ENCODE results near the gene CTDSP1. TPM values are rescaled to one million over a fixed set of nuclear protein-coding genes. Genes with fewer than 3 reads are reported as not detected.
A peak's percentile ranks its signal among the peaks of the same experiment; 100 is the strongest.

Gene CTDSP1
- polyA plus RNA-seq, 3 donors, result 46.4 to 258 (median 49.9) TPM

- peaks cover 0 to 4% of the 10 kb centered on the region in 2 donors for H3K9me3 ChIP-seq (replicated peaks in 1 of 2; ENCODE audit: control insufficient read depth in 1 of 2, insufficient read depth in 1 of 2, low read length in 2 of 2)
- peaks cover 95 to 97% of the 10 kb centered on the region in 2 donors for H3K4me1 ChIP-seq (ENCODE audit: control insufficient read depth in 1 of 2, insufficient read depth in 2 of 2, low read length in 2 of 2)
- no peak overlapping the region for H2AFZ ChIP-seq (ENCODE audit: insufficient read depth, low read depth, low read length, poor library complexity, severe bottlenecking)
- DNase-seq, result peak; percentile 94 to 98 (median 97)
- TF ChIP-seq CTCF (IDR thresholded peaks at IDR 0.05), result no peak
- Mint-ChIP-seq H3K9me3 (peaks cover 0 to 11% (median 4%) of the 10 kb centered on the region in 7 donors), H3K4me3 (peak overlapping the region; percentile 89 to 93), H3K27ac (peak overlapping the region; percentile 100), H3K4me1 (peaks cover 86% of the 10 kb centered on the region), H3K27me3 (ENCODE audit: low read depth in 3 of 3) (peaks cover 0 to 1% (median 0%) of the 10 kb centered on the region in 3 donors), H3K36me3 (peaks cover 2 to 12% of the 10 kb centered on the region in 2 donors)
- H3K27ac ChIP-seq (ENCODE audit: low read depth in 1 of 2, low read length in 2 of 2), result peak overlapping the region; percentile 94 to 99
- no peaks in the 10 kb centered on the region for H3K27me3 ChIP-seq (ENCODE audit: control insufficient read depth in 2 of 2, insufficient read depth in 2 of 2, low read length in 2 of 2)
- H4K20me1 ChIP-seq (ENCODE audit: insufficient read depth, low read length), result no peaks in the 10 kb centered on the region
- H3K9ac ChIP-seq (ENCODE audit: insufficient read depth, low read length, poor library complexity, severe bottlenecking), result peak overlapping the region; percentile 92
- no peaks in the 10 kb centered on the region for H3K36me3 ChIP-seq (replicated peaks in 1 of 2; ENCODE audit: control insufficient read depth in 1 of 2, insufficient read depth in 2 of 2, low read length in 2 of 2)
- WGBS (ENCODE audit: insufficient coverage), result under 1% methylated on average over 57 of the region's 60 CpGs
- peaks cover 22% of the 10 kb centered on the region for H3K79me2 ChIP-seq (ENCODE audit: insufficient read depth, low read length)
- intact Hi-C loops (cut with micrococcal nuclease), result loop anchor here in 1 of 2 donors (2.0 kb wide), 1 partner anchor 15 kb away; the partner anchor contains the start of gene SLC11A1
- peak overlapping the region; percentile 90 for H3K4me2 ChIP-seq (replicated peaks; ENCODE audit: extremely low read depth, low read length, poor library complexity, severe bottlenecking)
- peak overlapping the region; percentile 44 to 71 (median 60) for H3K4me3 ChIP-seq (replicated peaks in 1 of 3; ENCODE audit: low read depth in 2 of 3, low read length in 3 of 3)
Measured at GRCh38 chr2:218367415-218368149, 32.1 kb upstream of the CTDSP1 start.

DNA sequence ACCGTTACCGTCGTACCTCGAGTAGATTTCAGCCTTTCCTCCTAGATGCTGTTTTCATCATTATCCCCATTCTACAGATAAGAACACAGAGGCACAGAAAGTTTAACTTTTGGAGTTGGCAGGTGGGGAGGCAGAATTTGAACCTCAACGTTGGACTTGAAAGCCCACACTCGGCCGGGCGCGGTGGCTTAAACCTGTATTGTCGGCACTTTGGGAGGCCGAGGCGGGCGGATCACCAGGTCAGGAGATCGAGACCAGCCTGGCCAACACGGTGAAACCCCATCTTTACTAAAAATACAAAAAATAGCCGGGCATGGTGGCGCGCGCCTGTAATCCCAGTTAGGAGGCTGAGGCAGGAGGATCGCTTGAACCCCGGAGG is 31.5 kb upstream of the CTDSP1 start:
- Histone ChIP-seq H3K79me2 (ENCODE audit: insufficient read depth, low read length) (peaks cover 22% of the 10 kb centered on the region), H2AFZ (ENCODE audit: insufficient read depth, low read depth, low read length, poor library complexity, severe bottlenecking) (no peak overlapping the region), H3K27me3 (ENCODE audit: control insufficient read depth in 2 of 2, insufficient read depth in 2 of 2, low read length in 2 of 2) (no peaks in the 10 kb centered on the region), H3K36me3 (replicated peaks in 1 of 2; ENCODE audit: control insufficient read depth in 1 of 2, insufficient read depth in 2 of 2, low read length in 2 of 2) (no peaks in the 10 kb centered on the region), H3K4me1 (ENCODE audit: control insufficient read depth in 1 of 2, insufficient read depth in 2 of 2, low read length in 2 of 2) (peaks cover 95 to 97% of the 10 kb centered on the region in 2 donors), H3K4me2 (replicated peaks; ENCODE audit: extremely low read depth, low read length, poor library complexity, severe bottlenecking) (peak overlapping the region; percentile 90), H3K9me3 (replicated peaks in 1 of 2; ENCODE audit: control insufficient read depth in 1 of 2, insufficient read depth in 1 of 2, low read length in 2 of 2) (peaks cover 0 to 4% of the 10 kb centered on the region in 2 donors), H3K4me3 (replicated peaks in 1 of 3; ENCODE audit: low read depth in 2 of 3, low read length in 3 of 3) (peak overlapping the region; percentile 37 to 71 (median 44)), H3K9ac (ENCODE audit: insufficient read depth, low read length, poor library complexity, severe bottlenecking) (peak overlapping the region; percentile 92), H3K27ac (ENCODE audit: low read depth in 1 of 2, low read length in 2 of 2) (peak overlapping the region; percentile 94 to 99), H4K20me1 (ENCODE audit: insufficient read depth, low read length) (no peaks in the 10 kb centered on the region)
- intact Hi-C loops (cut with micrococcal nuclease), result loop anchor here in 1 of 2 donors (2.0 kb wide), 1 partner anchor 15 kb away; the partner anchor contains the start of gene SLC11A1
- 44% methylated on average over 5 of the region's 21 CpGs for WGBS (ENCODE audit: insufficient coverage)
- Mint-ChIP-seq H3K27me3 (ENCODE audit: low read depth in 3 of 3) (peaks cover 0 to 1% (median 0%) of the 10 kb centered on the region in 3 donors), H3K27ac (peak overlapping the region; percentile 100), H3K4me1 (peaks cover 85% of the 10 kb centered on the region), H3K36me3 (peaks cover 2 to 8% of the 10 kb centered on the region in 2 donors), H3K4me3 (peak overlapping the region; percentile 89 to 93), H3K9me3 (peaks cover 0 to 11% (median 4%) of the 10 kb centered on the region in 7 donors)
- TF ChIP-seq CTCF (IDR thresholded peaks at IDR 0.05), result no peak
- DNase-seq, result no peak
